IgD-negative memory B cell (primary cell): ENCODE results near the gene FLOT1. TPM values are rescaled to one million over a fixed set of nuclear protein-coding genes. Genes with fewer than 3 reads are reported as not detected.

Experiments
- H3K27ac Mint-ChIP-seq, 3 donors: one replicate each; pipeline ENCODE4 v1.8.0; 2020 to 2022; ENCODE audit warnings: mild to moderate bottlenecking in 3 of 3, mixed read lengths in 3 of 3, moderate library complexity in 1 of 3
- H3K27me3 Mint-ChIP-seq: one replicate; pipeline ENCODE4 v1.8.0; 2021; ENCODE audit warnings: mixed read lengths
- H3K36me3 Mint-ChIP-seq: one replicate; pipeline ENCODE4 v1.8.0; 2020; ENCODE audit warnings: mild to moderate bottlenecking, mixed read lengths
- H3K4me1 Mint-ChIP-seq, 3 donors: one replicate each; pipeline ENCODE4 v1.8.0; 2020 to 2022; ENCODE audit warnings: mixed read lengths in 3 of 3, mild to moderate bottlenecking in 1 of 3
- H3K4me3 Mint-ChIP-seq, 4 donors: one replicate each; pipeline ENCODE4 v1.8.0; 2020 to 2022; ENCODE audit warnings: mild to moderate bottlenecking in 4 of 4, mixed read lengths in 4 of 4, moderate library complexity in 3 of 4
- H3K9me3 Mint-ChIP-seq, 3 donors: one replicate each; pipeline ENCODE4 v1.8.0; 2020 to 2021; ENCODE audit warnings: mixed read lengths in 3 of 3, mild to moderate bottlenecking in 1 of 3
- polyA plus RNA-seq: library from polyadenylated mRNA; unstranded; fragments of 300-500 nt; fragmentation: Illumina TruSeq; gene quantifications from one replicate; pipeline ENCODE4 v1.2.3, GENCODE V29; 2021

Gene FLOT1
- polyA plus RNA-seq, 1 donor from 2014 or later: 97.3 TPM

DNA sequence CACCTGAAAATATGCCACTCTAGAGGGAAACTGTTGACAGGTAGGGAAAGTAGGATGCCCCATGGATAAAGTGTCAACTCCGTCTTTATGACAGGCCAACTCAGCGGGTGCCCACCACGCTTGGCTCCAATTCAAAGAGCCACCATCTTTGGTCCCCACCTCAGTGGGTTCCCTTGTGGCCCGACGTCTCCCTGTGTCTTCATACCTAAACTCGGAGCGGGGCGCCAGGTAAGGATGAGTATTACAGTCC, 25.7 kb downstream of the FLOT1 start:
- Mint-ChIP-seq H3K27ac (peak overlapping the region; percentile 93 to 99 (median 98)), H3K36me3 (peaks cover 7% of the 10 kb centered on the region), H3K27me3 (no peaks in the 10 kb centered on the region), H3K9me3 (no peaks in the 10 kb centered on the region), H3K4me3 (peak overlapping the region; percentile 89 to 99 (median 98)), H3K4me1 (peaks cover 38 to 42% (median 42%) of the 10 kb centered on the region in 3 donors)

DNA sequence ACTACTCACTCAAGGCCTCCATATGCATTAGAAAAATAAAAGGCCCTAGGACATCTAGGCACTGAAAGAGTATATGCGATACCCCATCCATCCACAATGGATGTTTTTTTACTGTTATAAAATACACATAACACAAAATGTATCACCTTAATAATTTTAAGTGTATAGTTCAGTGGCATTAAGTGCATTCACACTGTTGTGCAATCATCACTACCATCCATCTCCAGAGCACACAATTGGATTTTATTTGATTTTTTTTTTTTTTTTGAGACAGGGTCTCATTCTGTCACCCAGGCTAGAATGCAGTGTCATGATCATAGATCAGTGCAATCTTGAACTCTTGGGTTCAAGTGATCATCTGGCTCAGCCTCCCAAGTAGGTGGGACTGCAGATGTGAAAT, 28.2 kb downstream of the FLOT1 start:
- no peaks in the 10 kb centered on the region for H3K27me3 Mint-ChIP-seq
- no peak overlapping the region for H3K27ac Mint-ChIP-seq
- peaks cover 25 to 39% (median 38%) of the 10 kb centered on the region in 3 donors for H3K4me1 Mint-ChIP-seq
- H3K4me3 Mint-ChIP-seq: no peak overlapping the region
- H3K36me3 Mint-ChIP-seq: peaks cover 9% of the 10 kb centered on the region
- no peaks in the 10 kb centered on the region for H3K9me3 Mint-ChIP-seq

DNA sequence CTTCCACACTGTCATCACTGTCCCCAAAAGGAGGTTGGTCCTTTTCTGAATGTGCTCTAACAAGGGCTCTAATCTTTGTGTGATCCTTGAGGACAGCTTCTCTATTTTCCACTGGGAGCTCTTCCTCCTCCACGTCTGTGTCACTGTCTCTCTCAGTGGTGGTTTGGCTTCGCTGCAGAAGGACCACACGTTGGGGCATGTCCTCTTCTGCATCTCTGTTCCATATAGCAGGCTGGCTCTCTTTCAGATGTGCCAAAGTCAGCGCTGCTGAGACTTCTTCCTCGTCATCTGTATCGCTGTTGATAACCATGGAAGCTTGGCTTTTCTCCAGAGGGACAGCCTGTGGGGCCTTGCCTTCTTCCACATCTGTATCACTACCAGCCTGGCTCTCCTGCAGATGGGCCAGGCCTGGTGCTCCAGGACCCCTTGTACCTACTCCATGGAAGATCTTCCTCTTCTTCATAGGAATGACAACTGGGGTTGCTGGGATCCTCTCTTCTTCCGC, 30.0 kb downstream of the FLOT1 start:
- Mint-ChIP-seq H3K9me3 (no peaks in the 10 kb centered on the region), H3K27ac (peak overlapping the region in 1 of 3 donors; percentile 47), H3K4me1 (peaks cover 22 to 35% (median 34%) of the 10 kb centered on the region in 3 donors), H3K27me3 (no peaks in the 10 kb centered on the region), H3K4me3 (peak overlapping the region in 1 of 4 donors; percentile 61), H3K36me3 (peaks cover 12% of the 10 kb centered on the region)

DNA sequence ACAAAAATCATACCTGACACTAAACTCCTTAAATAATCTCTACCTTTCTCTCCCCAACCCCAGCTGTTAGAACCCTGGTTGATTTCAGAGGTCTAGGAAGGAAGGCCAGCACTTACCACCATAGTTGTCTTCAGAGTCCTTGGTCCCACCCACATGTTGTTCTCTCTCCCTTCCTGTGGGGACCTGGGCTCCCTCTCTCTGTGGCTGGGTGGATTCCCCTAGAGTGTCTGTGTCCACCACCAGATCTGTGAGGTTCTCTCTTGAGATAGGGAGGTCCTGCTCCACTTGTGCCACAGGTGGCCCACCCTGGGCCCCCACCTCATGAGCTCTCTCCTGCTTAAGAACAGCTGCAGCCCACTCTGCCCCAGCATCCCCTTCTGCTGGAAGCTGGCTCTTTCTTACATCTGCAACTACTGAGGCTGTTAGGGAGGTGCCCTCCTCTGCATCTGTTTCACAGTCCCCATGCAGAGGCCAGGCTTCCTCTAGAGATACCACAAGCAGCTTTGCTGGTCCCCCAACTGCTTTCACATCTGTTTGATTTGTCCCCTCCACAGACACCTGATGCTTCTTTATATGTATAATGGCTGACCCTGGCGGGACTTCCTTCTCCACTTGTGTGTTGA, 30.6 kb downstream of the FLOT1 start:
- no peaks in the 10 kb centered on the region for H3K27me3 Mint-ChIP-seq
- peak overlapping the region in 1 of 4 donors; percentile 17 for H3K4me3 Mint-ChIP-seq
- H3K36me3 Mint-ChIP-seq: peaks cover 12% of the 10 kb centered on the region
- H3K9me3 Mint-ChIP-seq: no peaks in the 10 kb centered on the region
- no peak overlapping the region for H3K27ac Mint-ChIP-seq
- peaks cover 19 to 33% (median 29%) of the 10 kb centered on the region in 3 donors for H3K4me1 Mint-ChIP-seq

DNA sequence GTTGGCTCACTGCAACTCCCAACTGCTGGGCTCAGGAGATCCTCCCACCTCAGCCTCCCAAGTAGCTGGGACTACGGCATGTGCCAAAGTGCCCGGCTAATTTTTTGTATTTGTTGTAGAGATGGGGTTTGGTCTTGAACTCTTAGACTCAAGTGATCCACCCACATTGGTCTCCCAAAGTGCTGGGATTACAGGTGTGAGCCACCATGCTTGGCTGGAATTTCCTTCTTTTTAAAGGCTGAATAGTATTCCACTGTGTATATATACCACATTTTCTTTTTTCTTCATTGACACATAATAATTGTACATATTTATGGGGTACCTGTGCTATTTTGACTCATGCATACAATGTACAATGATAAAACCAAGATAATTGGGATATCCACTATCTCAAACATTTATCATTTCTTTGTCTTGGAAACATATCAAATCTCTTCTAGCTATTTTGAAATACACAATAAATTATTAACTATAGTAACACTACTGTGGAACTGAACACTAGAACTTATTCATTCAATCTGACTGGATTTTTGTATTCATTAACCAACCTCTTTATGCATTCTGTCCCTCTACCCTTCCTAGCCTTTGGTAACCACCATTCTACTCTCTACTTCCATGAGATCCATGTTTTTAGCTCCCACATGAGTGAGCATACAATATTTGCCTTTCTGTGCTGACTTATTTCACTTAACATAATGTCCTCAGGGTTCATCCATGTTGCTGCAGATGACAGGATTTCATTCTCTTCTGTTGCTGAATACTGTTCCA, 33.2 kb downstream of the FLOT1 start:
- H3K27ac Mint-ChIP-seq: no peak overlapping the region

DNA sequence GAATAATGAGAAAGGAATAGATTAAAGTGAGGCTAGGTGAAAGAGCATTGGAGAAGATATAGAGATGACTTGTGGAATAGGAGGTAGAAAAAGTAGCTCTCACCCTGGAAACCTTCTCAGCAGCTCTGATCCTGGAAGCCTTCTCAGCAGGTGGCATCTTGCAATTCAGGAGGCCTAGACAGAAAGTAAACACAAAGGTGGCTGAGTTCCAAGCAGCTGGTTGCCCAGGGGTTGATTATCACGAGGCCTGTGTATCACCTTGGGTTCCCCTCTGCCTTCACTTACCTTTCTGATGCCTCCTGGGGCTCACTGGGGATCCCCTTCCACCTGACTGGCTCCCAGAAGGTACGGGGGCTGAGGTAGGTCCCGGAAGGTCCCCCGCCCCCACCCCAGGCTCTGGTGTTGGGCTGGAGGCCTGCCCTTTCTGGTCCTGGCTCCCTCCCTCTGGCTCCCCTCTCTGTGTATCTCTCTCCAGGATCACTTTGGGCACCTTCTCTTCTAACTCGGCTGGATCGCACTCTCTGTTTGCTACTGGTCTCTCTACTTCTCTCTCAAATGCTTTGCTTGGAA, 35.1 kb downstream of the FLOT1 start:
- Mint-ChIP-seq H3K4me3 (no peak overlapping the region), H3K27me3 (no peaks in the 10 kb centered on the region), H3K27ac (peak overlapping the region in 1 of 3 donors; percentile 78), H3K4me1 (peaks cover 8 to 13% (median 11%) of the 10 kb centered on the region in 3 donors), H3K9me3 (no peaks in the 10 kb centered on the region), H3K36me3 (peaks cover 10% of the 10 kb centered on the region)

More for the DNA sequence above, 33.2 kb downstream of the FLOT1 start:
- Mint-ChIP-seq H3K4me1 (peaks cover 15 to 16% (median 15%) of the 10 kb centered on the region in 3 donors), H3K9me3 (no peaks in the 10 kb centered on the region), H3K27me3 (no peaks in the 10 kb centered on the region), H3K36me3 (peaks cover 10% of the 10 kb centered on the region), H3K4me3 (no peak overlapping the region)

DNA sequence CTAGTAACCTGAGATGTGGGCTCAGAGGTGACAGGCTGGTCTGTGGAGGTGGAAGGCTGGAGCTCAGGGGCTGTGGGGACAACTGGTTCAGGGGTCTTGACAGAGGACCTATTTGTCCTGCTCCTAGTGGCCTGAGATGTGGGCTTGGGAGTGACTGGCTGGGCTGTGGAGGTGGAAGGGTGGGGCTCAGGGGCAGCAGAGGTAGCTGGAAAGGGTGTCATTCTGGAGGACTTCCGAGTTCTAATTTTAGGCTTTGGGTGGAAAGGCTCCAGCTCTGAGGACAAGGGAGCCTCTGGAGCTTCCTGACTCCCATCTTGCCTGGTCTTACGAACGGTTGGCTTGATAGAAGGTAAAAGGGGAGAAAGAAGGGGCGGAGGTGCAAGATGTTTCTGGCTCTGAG, 36.9 kb downstream of the FLOT1 start:
- H3K27me3 Mint-ChIP-seq: no peaks in the 10 kb centered on the region
- H3K4me1 Mint-ChIP-seq: peaks cover 3 to 5% (median 5%) of the 10 kb centered on the region in 3 donors
- H3K36me3 Mint-ChIP-seq: peaks cover 8% of the 10 kb centered on the region
- H3K9me3 Mint-ChIP-seq: no peaks in the 10 kb centered on the region
- H3K27ac Mint-ChIP-seq: no peak overlapping the region
- H3K4me3 Mint-ChIP-seq: no peak overlapping the region

DNA sequence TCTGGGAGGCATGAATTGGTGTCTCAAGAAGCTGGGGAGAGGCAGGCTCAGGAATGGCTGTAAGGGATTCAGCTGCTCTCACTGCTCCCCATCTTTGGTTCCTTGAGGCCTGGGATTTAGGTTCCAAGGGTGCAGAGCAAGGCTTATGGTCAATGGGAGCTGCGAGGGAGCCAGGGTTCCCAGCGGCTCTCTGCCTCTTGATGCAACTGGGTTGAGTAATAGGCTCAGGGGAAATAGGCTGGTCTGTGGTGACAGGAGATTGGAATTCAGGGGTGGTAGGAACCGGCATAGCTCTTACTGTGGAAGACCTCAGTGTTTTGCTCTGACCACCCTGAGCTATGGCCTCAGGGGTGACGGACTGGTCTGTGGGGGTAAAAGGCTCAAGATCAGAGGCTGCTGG, 38.7 kb downstream of the FLOT1 start:
- Mint-ChIP-seq H3K4me1 (peaks cover 0 to 5% (median 5%) of the 10 kb centered on the region in 3 donors), H3K4me3 (no peak overlapping the region), H3K9me3 (no peaks in the 10 kb centered on the region), H3K36me3 (peaks cover 8% of the 10 kb centered on the region), H3K27me3 (no peaks in the 10 kb centered on the region), H3K27ac (no peak overlapping the region)

DNA sequence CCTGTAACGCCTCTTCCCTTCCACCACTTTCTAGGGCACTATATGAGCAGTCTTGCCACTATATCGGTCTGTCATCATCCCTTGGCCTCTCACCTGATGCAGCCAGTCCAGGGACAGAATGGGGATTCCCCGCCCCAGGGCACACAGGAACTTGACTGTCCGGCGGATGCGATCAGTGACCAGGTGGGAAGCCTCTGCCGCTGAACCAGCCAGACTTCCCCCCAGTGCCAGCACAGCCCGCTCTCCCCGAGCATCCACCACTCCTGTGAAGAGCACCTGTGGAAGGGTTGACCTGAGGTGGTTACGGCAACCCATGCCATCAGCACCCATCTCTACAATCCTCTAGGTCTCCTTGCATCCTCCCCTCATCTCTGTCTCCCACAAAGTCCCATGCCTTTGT, 39.5 kb downstream of the FLOT1 start:
- no peaks in the 10 kb centered on the region for H3K27me3 Mint-ChIP-seq
- no peaks in the 10 kb centered on the region for H3K9me3 Mint-ChIP-seq
- no peak overlapping the region for H3K27ac Mint-ChIP-seq
- H3K4me3 Mint-ChIP-seq: no peak overlapping the region
- H3K36me3 Mint-ChIP-seq: peaks cover 8% of the 10 kb centered on the region
- peaks cover 0 to 5% (median 5%) of the 10 kb centered on the region in 3 donors for H3K4me1 Mint-ChIP-seq

DNA sequence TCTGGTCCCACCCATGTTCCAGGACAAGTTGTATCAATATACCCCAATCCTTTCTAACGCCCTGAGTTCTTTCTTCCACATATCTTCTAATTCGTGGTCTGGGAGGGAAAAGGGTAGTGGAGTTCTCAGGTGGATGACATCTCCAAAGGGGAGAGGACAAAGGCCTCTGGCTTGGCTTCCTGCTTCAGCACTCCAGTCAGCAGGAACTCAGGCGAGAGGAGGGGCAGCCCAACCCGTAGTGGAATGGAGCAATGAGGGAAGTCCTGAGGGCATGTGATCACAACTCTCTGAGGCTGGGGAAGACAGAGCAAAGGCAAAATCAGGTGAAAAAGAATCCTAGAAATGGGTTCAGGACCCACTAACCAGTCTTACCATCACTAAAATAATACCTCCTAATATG, 42.1 kb downstream of the FLOT1 start:
- Mint-ChIP-seq H3K4me3 (no peak overlapping the region), H3K27me3 (no peaks in the 10 kb centered on the region), H3K4me1 (no peaks in the 10 kb centered on the region), H3K27ac (peak overlapping the region in 2 of 3 donors; percentile 59 to 81), H3K36me3 (peaks cover 1% of the 10 kb centered on the region), H3K9me3 (no peaks in the 10 kb centered on the region)

DNA sequence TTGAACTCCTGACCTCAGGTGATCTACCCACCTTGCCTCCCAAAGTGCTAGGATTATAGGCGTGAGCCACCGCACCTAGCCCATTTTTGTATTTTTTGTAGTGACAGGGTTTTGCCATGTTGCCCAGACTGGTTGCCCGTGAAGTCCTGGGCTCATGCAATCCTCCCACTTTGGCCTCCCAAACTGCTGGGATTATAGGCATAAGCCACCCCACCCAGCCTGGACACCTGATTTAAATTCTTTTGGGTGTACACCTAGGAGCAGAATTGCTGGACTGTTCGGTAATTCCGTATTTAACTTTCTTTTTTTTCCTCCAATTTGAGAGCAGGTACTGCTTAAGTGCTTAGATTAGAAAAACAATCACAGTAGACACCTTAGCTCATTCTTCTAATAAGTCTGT, 46.1 kb downstream of the FLOT1 start:
- H3K4me3 Mint-ChIP-seq: no peak overlapping the region
- H3K9me3 Mint-ChIP-seq: no peaks in the 10 kb centered on the region
- H3K27ac Mint-ChIP-seq: no peak overlapping the region
- peaks cover 2 to 6% (median 5%) of the 10 kb centered on the region in 3 donors for H3K4me1 Mint-ChIP-seq
- H3K36me3 Mint-ChIP-seq: no peaks in the 10 kb centered on the region
- H3K27me3 Mint-ChIP-seq: no peaks in the 10 kb centered on the region

DNA sequence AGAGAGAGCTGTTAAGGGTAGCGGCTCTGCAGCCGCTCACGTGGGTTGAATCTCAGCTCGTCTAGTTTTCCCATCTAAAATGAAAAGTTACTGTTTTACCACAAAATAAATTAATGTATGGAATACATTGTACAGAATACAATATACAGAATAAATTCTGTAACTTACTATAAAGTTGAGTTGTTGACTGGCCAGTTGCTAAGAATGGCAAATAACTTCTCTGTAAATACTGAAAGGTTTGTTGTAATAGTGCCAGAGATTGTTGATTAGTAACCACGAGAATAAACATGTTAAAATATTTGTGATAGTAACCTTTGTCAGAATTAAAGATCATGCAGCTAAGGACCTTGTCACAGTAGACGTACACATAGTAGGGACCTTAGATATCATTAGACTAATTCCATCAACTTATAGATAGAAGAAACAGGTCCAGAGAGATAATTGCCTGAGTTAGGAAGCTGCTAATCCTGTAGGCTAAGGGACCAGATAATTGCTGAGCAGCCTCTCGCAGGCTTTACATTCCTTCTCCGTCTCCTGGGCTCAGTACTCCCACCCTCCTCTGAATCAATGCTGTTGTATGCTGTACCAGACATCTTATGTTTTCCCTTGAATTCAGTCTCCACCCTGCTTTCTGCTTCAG, 51.2 kb downstream of the FLOT1 start:
- H3K4me3 Mint-ChIP-seq: peak overlapping the region; percentile 99 to 100 (median 100)
- H3K27ac Mint-ChIP-seq: peak overlapping the region; percentile 28 to 100 (median 78)
- peaks cover 3% of the 10 kb centered on the region for H3K36me3 Mint-ChIP-seq
- peaks cover 33 to 38% (median 35%) of the 10 kb centered on the region in 3 donors for H3K4me1 Mint-ChIP-seq
- H3K27me3 Mint-ChIP-seq: no peaks in the 10 kb centered on the region
- no peaks in the 10 kb centered on the region for H3K9me3 Mint-ChIP-seq

DNA sequence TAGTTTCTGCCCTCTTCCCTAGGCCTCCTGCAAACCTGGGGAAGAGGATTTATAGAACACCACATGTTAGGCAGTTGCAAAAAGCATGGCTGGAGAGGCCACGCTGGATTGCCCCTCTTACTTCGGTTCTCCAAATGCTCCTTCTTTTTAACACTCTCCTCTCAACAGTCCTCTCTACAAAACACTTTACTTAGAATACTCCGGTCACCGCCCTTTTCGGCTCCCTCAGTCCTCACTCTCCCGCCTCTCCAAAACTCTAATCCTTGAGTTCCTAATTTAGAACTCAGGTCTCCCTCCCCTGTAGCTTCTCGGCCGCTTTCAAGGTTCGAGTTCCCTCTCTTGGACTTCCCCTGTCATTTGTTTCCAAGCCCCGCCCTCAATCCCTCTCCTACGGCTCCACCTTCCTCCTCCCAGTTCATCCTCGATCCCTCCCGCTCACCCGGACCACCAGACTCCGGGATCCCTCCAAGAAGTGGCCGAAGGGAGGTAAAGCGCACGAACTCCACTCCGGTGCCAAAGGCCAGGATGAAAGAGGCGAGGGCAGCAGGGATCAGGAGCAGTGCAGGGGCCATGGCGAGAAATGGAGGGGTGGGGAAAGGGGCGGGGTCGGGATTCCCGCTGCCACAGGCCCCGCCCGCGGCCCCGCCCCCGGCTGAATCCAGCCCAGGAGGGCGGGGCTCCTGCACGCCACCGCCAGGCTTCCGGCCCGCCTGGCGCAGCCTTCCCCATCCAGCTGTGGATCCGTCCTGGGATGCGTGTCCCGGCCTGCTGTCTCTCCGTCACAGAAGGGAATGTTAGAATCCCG, 51.9 kb downstream of the FLOT1 start, which contains the start of gene NRM:
Gene NRM, minus strand, starts transcription at position 582 of the 805 bp plus-strand sequence. Its CDS starts 10 bp downstream, at position 572.
- H3K27me3 Mint-ChIP-seq: no peaks in the 10 kb centered on the region

DNA sequence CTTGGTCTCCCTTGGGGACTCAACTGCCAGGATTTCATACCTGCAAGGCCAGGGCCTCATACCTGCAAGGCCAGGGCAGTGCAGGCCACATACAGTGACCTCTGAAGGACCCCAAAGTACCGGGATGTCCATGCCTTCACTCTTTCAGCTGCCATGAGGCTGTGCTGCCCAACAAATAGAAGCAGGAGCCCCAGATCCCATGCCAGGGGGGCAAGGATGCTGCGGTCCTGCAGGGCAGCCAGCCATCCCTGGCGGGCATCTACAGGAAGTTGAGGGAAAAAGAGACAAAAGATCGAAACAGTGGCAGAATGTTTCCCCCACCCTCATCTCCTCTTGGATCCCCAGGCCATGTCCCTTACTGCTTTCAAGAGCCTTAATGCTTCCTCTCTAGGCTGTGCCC, 52.5 kb downstream of the FLOT1 start:
- Mint-ChIP-seq H3K9me3 (peaks cover 0 to 1% (median 0%) of the 10 kb centered on the region in 3 donors), H3K27ac (peak overlapping the region; percentile 98 to 100 (median 98))

More for the DNA sequence above, 51.9 kb downstream of the FLOT1 start, which contains the start of gene NRM:
- peaks cover 3% of the 10 kb centered on the region for H3K36me3 Mint-ChIP-seq
- H3K4me3 Mint-ChIP-seq: peak within 1 kb of the TSS; percentile 99 to 100 (median 100)
- H3K9me3 Mint-ChIP-seq: no peaks in the 10 kb centered on the region
- peaks cover 33 to 38% (median 35%) of the 10 kb centered on the region in 3 donors for H3K4me1 Mint-ChIP-seq
- H3K27ac Mint-ChIP-seq: peak within 1 kb of the TSS; percentile 98 to 100 (median 98)

More for the DNA sequence above, 52.5 kb downstream of the FLOT1 start:
- Mint-ChIP-seq H3K36me3 (peaks cover 3% of the 10 kb centered on the region), H3K27me3 (no peaks in the 10 kb centered on the region), H3K4me3 (peak overlapping the region; percentile 99 to 100 (median 100)), H3K4me1 (peaks cover 33 to 38% (median 35%) of the 10 kb centered on the region in 3 donors)
